ELF-1 (cell line): Measurements from ENCODE around the gene MAN1A1.

Experiments used
- DNase-seq: peaks from one replicate; pipeline ENCODE4 v3.0.0-alpha.2; 2016; ENCODE audit warnings: low read depth, low spot score

Gene MAN1A1

GRCh38 chr6:119148098-119148824 lies 201.3 kb downstream of the MAN1A1 start:
- peak; percentile 57 for DNase-seq

GRCh38 chr6:119147101-119148053 lies 202.2 kb downstream of the MAN1A1 start:
- peak; percentile 29 for DNase-seq

- DNase-seq = no peak
Observed at GRCh38 chr6:119145111-119145510, 204.4 kb downstream of the MAN1A1 start.

GRCh38 chr6:119142637-119143036 lies 206.9 kb downstream of the MAN1A1 start:
- DNase-seq = no peak

GRCh38 chr6:119142041-119142440 lies 207.5 kb downstream of the MAN1A1 start:
- no peak for DNase-seq

- DNase-seq = no peak
Observed at GRCh38 chr6:119140196-119141140, 209.1 kb downstream of the MAN1A1 start.

- peak; percentile 6 for DNase-seq
Observed at GRCh38 chr6:119138906-119139541, 210.5 kb downstream of the MAN1A1 start.

- DNase-seq = no peak
Observed at GRCh38 chr6:119137194-119138072, 212.1 kb downstream of the MAN1A1 start.

- no peak for DNase-seq
Observed at GRCh38 chr6:119134752-119135151, 214.8 kb downstream of the MAN1A1 start.

- DNase-seq = no peak
Observed at GRCh38 chr6:119133400-119133799, 216.2 kb downstream of the MAN1A1 start.

- DNase-seq = no peak
Observed at GRCh38 chr6:119132261-119132981, 217.1 kb downstream of the MAN1A1 start.

GRCh38 chr6:119129968-119130484 lies 219.5 kb downstream of the MAN1A1 start:
- DNase-seq = no peak

- peak; percentile 64 for DNase-seq
Observed at GRCh38 chr6:119129148-119129967, 220.2 kb downstream of the MAN1A1 start.

GRCh38 chr6:119128252-119128912 lies 221.2 kb downstream of the MAN1A1 start:
- DNase-seq = peak; percentile 34

- DNase-seq = no peak
Observed at GRCh38 chr6:119127627-119128026, 221.9 kb downstream of the MAN1A1 start.
